Myocyte (in vitro differentiated cells): ENCODE data around the gene AGT. TPM values are rescaled to one million over a fixed set of nuclear protein-coding genes. Genes with fewer than 3 reads are reported as not detected.

Source experiments
- DNase-seq: peaks from one replicate; pipeline ENCODE4 v3.0.0-alpha.2; 2012; ENCODE audit warnings: low read depth
- polyA plus RNA-seq: library from polyadenylated mRNA; unstranded; fragments of >200 nt; gene quantifications from one replicate; pipeline ENCODE4 v1.2.1, GENCODE V29; 2012; ENCODE audit warnings: missing spikeins
- total RNA-seq: library from RNA; depleted of rRNA; stranded (reverse); fragments of >200 nt; gene quantifications from 2 replicates; pipeline ENCODE4 v1.2.3, GENCODE V29; 2014

Gene AGT
- 31.7 and 36.5 TPM in 2 replicates for total RNA-seq
- polyA plus RNA-seq, result 19.9 TPM

DNA sequence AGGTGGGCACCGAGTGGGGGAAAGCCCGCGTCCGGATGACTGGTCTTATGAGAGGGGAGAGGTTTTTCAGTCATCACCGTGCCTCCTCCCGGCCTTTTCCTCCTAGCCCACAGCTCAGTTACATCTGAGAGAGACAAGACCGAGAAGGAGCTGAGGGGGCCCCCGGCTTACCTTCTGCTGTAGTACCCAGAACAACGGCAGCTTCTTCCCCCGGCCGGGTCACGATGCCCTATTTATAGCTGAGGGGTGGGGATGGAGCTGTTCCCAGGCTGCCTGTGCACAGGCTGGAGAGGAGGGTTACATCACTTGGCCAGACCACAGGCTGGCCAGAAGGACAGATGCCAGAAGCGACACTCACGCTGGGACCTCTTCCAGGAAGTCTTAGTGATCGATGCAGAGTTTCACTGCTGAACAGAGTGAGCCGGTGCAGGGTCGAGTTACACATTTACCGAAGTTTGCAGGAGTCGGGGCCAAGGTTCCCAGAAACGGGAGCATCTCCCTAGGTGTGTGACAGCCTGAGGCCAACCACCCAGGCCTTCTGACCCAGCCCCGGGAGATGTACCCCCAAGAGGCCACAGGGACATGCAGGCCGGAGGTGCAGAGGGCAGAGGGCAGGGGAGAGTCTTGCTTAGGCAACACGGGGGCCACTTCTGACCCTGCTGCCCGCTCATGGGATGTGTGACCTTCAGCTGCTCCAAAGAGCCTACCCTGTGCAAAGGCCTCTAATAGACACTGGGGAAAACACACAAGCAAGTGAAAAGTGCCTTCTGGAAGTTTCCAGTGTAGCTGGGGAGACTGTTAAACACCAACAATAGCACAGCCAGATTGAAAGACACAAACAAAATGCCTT, at the start of gene AGT:
TSS of gene AGT (minus strand) at position 208 of the 850 bp plus-strand sequence. CDS start 3,299 bp downstream, outside the sequence.
- DNase-seq, result peak; percentile 96

- no peak for DNase-seq
Measured at GRCh38 chr1:230761443-230762167, 47.7 kb upstream of the AGT start.

DNA sequence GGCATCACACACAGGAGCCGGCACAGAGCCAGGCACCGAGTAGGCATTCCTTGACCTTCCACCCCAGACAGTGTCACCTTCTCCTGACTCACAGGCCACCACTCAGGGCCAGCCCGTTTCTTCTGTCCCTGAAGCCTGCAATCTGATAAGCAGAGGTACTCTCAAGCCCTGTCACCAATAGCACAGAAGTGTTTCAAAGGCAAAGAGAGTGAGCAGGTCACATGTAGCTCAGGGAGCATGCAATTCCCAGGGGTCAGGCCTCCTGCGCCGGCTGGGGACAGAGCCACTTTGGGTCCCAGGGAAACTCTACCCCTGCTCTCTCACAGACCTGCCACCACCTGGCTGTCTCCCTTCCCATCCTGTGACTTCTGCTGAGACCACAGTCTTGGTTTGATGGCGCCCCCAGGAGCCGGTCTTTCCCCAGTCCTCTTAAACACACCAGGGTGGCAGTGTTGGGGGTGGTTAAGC, 46.5 kb upstream of the AGT start:
- DNase-seq, result no peak

GRCh38 chr1:230759369-230760065, 45.6 kb upstream of the AGT start:
- no peak for DNase-seq

- DNase-seq, result no peak
Measured at GRCh38 chr1:230758709-230759368, 44.9 kb upstream of the AGT start.

DNA sequence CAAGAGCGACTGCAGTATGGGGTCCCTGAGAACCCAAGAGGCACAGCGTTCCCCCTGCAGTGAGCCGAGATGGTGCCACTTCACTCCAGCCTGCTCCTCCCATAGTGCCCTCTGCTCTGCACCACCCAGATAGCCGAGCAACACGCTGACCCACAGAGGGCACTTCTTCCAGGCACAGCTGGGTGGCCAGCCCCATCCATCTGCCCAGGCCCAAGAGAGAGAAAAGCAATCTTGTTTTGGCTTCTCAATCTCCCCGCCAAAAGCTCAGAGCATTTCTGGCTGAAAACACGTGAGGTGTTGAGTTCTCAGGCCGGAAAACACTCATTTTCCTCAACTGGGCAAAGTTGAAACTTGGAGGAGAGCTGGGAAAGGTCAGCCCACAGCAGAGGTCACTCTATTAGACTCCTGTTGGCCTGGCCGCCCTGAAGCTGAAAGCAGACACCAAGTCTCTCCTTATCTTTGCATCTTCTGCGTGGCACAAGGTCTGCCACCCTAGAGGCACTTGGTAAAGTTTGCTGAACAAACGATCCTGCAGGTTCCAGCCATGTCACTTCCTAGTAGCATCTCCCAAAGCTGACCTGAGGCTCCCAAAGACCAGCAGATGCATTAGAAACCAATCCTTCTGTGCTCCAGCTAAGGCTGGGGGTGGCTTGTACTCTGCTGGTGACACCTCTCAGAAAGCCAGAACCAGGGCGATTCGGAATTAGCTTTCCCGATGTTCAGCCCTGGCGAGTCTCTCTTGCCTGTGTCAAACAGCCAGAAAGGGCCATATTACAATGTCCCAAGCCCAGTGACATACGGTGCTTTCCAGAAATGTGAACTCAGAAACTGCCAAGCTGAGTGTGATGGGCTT, 44.2 kb upstream of the AGT start:
- no peak for DNase-seq

DNA sequence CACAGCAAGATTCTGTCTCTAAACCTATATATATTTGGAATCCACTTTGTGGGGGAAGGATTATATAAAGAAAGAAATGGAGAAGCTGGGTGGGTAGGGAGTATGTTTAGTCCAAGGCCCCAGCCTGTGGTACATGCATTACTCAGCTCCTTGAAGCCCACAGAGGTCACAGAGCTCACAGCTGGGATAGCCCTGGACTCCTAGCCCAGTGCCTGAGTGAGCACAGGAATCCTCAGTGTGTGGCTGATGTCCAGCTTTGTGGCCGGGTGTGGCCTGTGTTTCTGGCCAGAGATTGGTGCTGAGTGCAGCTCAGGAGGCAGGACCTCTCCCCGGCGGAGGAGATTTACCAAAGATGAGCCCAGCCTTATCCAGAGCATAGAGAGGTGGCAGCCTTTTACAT, 40.9 kb upstream of the AGT start:
- peak; percentile 97 for DNase-seq

DNA sequence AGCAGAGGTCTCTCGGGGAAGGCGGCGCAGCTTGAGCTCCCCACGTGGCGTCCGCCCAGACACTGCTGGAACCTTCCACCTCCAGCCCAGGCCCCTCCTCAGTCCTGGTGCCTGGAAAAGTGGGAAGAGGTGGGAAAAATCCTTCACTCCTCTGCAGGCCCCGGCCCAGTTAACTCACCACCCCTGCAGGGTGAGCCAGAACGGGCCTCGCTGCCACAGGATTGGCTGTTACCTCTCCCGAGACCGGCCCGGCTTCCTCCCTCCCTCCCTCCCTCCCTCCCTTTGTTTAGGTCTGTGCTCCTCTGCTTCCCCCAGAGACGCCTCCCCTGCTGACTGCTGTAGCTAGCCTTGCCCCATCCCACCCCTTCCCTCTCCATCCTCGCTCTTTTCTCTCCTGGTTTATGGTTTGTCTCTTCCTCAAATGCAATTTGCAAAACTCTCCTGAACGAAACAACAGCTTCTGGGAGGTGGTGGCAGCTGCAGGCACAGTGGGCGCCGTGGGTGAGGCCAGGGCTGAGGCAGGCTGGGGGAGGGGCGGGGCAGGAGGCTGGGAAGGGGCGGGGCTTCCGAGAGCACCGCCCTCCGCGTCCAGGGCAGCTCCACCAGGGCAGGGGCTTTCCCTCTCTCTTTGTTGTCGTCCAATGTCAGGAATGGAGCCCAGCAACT, 39.8 kb upstream of the AGT start:
- DNase-seq, result no peak

GRCh38 chr1:230753191-230753585, 39.3 kb upstream of the AGT start:
- DNase-seq, result no peak

GRCh38 chr1:230752407-230752806, 38.5 kb upstream of the AGT start:
- DNase-seq, result peak; percentile 88

GRCh38 chr1:230750986-230751625, 37.2 kb upstream of the AGT start:
- DNase-seq, result no peak

GRCh38 chr1:230750576-230750975, 36.7 kb upstream of the AGT start:
- no peak for DNase-seq

GRCh38 chr1:230749635-230750034, 35.7 kb upstream of the AGT start:
- DNase-seq, result no peak

DNA sequence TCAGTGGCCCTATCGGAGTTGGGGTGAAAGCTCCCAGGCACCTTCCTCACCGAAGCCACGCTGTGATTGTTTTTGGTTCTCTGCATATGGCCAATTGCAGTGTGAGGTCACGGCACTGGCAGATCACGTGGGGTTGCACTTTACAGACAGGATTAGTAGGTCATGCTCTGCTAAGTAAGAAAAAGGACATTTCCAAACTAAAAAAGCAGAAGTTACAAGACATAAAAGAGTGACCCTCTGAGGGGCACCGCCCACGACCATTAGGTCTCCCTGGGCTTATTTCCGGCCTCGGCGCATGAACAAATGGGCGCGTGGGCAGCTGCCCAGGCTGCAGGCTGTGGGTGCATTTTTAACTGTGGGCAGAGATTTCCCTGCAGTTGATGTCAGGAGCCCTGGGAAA, 35.2 kb upstream of the AGT start:
- DNase-seq, result no peak

DNA sequence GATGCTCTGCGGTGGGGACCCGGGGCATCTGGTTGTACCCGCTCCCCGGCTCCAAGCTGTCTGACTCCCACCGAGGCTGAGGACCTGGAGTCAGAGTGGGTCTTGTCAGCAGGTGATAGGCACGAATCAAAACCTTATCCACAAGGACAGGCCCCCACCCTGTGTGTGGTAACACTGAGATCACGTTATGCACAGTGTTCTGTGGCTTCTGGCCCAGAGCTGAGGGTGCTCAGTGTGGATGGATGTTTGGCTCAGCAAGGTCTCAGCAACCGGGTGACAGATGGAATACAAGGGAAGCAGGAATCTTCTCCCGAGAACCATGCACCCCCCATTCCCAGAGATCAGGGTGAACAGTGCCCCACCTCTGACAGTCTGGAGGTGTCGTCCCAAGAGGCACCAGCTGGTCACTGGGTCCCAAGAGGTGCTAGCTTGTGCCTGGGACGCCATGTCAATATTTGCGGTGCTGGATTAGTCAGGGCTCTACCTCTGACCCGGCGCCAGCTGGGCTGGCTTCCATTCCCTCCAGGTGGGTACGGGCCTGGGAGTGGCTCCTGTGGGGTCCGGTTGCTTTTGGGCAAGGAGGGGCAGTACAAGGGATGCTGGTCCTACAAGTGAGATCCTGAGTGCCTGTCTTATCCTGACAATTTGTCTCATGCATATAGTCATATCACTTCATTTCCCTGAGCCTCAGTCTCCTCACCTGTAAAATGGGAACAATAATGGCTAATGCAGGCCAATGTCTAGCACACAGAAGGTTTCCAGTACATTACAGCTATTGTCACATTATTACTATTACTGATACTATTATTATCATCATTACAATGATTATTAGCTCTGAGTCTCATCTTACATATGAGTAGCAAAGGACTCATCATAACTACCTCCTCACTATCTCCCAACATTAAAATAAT, 34.2 kb upstream of the AGT start:
- no peak for DNase-seq

GRCh38 chr1:230747127-230747730, 33.3 kb upstream of the AGT start, which contains the start of gene CAPN9:
Gene CAPN9, plus strand, starts transcription at chr1:230747388. Its CDS starts 109 bp downstream, at chr1:230747497.
- no peak for DNase-seq

DNA sequence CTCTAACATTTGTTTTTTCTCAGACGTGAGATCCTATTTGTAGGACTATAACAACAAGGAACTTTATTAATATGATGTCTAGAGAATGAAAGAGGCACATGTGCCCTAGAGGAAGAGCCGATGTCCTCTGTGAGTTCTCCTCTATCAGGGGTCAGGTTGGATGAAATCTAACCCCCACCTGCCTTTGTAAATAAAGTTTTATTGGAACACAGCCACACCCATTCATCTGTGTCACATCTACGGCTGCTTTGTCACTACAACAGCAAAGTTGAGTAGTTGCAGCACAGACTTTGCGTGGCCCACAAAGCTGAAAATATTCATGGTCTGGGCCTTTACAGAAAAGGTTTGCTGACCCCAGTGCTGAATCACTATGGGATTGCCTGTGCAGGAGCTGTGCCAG, 32.7 kb upstream of the AGT start:
- DNase-seq, result no peak

DNA sequence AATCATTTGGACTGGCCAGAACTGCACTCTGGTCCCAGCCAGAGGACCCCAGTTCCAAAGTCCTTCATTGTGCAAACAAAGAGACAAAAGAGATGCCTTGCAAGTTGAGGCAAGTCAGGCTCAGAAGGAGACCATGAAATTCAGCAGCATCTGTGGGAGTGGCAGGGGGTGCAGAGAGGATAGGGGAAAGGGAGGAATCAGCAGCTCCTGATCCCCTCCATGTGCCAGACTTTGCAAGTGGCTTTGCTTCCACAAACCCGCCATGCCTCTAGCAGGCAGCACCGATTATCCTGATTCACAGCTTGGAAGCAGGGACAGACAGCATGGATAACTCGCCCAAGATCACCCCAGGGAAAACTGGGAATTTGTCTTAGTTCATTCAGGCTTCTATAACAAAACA, 31.1 kb upstream of the AGT start:
- DNase-seq, result no peak
